Head of caudate nucleus (tissue), 42 donors: ENCODE data around the gene RPAP2.
"Not testable (repeated sequence)": the region's sequence is repeated elsewhere in the genome, so short reads cannot be mapped to it uniquely, and the experiment has no call there.

ENCODE experiments used
- DNase-seq, 42 donors: peaks; one replicate each; pipeline versions ENCODE4 v3.0.0 to v3.0.0-alpha.2; 2020 to 2021; ENCODE audit warnings: mixed read lengths in 7 of 42
- intact Hi-C: fragments of 100-400 bp; cut with DNase I; formaldehyde crosslinking; loops from one replicate; pipeline ENCODE4 v1.15.0; 2022

The RPAP2 gene

GRCh38 chr1:92317836-92318493, 19.1 kb downstream of the RPAP2 start:
- intact Hi-C loops, result no loop called here
- DNase-seq, result no peak

GRCh38 chr1:92323473-92324453, 24.9 kb downstream of the RPAP2 start:
- DNase-seq, result no peak
- intact Hi-C loops, result no loop called here

GRCh38 chr1:92324784-92325183, 25.9 kb downstream of the RPAP2 start:
- DNase-seq, result no peak
- intact Hi-C loops, result no loop called here

GRCh38 chr1:92326681-92327080, 27.8 kb downstream of the RPAP2 start:
- intact Hi-C loops, result no loop called here
- DNase-seq, result no peak

GRCh38 chr1:92327794-92328193, 28.9 kb downstream of the RPAP2 start:
- no peak for DNase-seq
- intact Hi-C loops, result no loop called here

- no peak for DNase-seq
Observed at GRCh38 chr1:92329347-92330129, 30.7 kb downstream of the RPAP2 start.

GRCh38 chr1:92333668-92334067, 34.8 kb downstream of the RPAP2 start:
- intact Hi-C loops, result no loop called here
- DNase-seq, result no peak

More at GRCh38 chr1:92329347-92330129, 30.7 kb downstream of the RPAP2 start:
- intact Hi-C loops, result no loop called here

- intact Hi-C loops, result no loop called here
Observed at GRCh38 chr1:92340154-92340553, 41.3 kb downstream of the RPAP2 start.

GRCh38 chr1:92342401-92342800, 43.5 kb downstream of the RPAP2 start:
- DNase-seq, result no peak
- intact Hi-C loops, result no loop called here

More at GRCh38 chr1:92340154-92340553, 41.3 kb downstream of the RPAP2 start:
- DNase-seq, result no peak

GRCh38 chr1:92343061-92343460, 44.2 kb downstream of the RPAP2 start:
- intact Hi-C loops, result no loop called here
- no peak for DNase-seq

- intact Hi-C loops, result no loop called here
- no peak for DNase-seq
Observed at GRCh38 chr1:92346866-92347640, 48.2 kb downstream of the RPAP2 start.

- intact Hi-C loops, result no loop called here
- no peak for DNase-seq
Observed at GRCh38 chr1:92352856-92353255, 54.0 kb downstream of the RPAP2 start.

- no peak for DNase-seq
- intact Hi-C loops, result no loop called here
Observed at GRCh38 chr1:92354259-92354658, 55.4 kb downstream of the RPAP2 start.

GRCh38 chr1:92356956-92357355, 58.1 kb downstream of the RPAP2 start:
- DNase-seq, result no peak
- intact Hi-C loops, result no loop called here

GRCh38 chr1:92359382-92359781, 60.5 kb downstream of the RPAP2 start:
- DNase-seq, intact Hi-C loops: not testable (repeated sequence)

- DNase-seq, result no peak
- intact Hi-C loops, result no loop called here
Observed at GRCh38 chr1:92359986-92360385, 61.1 kb downstream of the RPAP2 start.

- intact Hi-C loops, result no loop called here
- DNase-seq, result no peak
Observed at GRCh38 chr1:92362970-92363369, 64.1 kb downstream of the RPAP2 start.

- DNase-seq, result no peak
- intact Hi-C loops, result no loop called here
Observed at GRCh38 chr1:92363401-92363800, 64.5 kb downstream of the RPAP2 start.
